Measurements from ENCODE around the gene PHACTR3.

PHACTR3 gene

GRCh38 chr20:59784365-59784764 is 180.0 kb downstream of the PHACTR3 start:
- H3K4me3 ChIP-seq (ENCODE audit: low read length), result no peak overlapping the region
- no peak for DNase-seq (ENCODE audit: low read depth)
- TF ChIP-seq, protein P1, sequence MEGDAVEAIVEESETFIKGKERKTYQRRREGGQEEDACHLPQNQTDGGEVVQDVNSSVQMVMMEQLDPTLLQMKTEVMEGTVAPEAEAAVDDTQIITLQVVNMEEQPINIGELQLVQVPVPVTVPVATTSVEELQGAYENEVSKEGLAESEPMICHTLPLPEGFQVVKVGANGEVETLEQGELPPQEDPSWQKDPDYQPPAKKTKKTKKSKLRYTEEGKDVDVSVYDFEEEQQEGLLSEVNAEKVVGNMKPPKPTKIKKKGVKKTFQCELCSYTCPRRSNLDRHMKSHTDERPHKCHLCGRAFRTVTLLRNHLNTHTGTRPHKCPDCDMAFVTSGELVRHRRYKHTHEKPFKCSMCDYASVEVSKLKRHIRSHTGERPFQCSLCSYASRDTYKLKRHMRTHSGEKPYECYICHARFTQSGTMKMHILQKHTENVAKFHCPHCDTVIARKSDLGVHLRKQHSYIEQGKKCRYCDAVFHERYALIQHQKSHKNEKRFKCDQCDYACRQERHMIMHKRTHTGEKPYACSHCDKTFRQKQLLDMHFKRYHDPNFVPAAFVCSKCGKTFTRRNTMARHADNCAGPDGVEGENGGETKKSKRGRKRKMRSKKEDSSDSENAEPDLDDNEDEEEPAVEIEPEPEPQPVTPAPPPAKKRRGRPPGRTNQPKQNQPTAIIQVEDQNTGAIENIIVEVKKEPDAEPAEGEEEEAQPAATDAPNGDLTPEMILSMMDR (IDR thresholded peaks at IDR 0.05; ENCODE audit: insufficient read depth, low read depth, low read length, missing control alignments), result no peak

DNA sequence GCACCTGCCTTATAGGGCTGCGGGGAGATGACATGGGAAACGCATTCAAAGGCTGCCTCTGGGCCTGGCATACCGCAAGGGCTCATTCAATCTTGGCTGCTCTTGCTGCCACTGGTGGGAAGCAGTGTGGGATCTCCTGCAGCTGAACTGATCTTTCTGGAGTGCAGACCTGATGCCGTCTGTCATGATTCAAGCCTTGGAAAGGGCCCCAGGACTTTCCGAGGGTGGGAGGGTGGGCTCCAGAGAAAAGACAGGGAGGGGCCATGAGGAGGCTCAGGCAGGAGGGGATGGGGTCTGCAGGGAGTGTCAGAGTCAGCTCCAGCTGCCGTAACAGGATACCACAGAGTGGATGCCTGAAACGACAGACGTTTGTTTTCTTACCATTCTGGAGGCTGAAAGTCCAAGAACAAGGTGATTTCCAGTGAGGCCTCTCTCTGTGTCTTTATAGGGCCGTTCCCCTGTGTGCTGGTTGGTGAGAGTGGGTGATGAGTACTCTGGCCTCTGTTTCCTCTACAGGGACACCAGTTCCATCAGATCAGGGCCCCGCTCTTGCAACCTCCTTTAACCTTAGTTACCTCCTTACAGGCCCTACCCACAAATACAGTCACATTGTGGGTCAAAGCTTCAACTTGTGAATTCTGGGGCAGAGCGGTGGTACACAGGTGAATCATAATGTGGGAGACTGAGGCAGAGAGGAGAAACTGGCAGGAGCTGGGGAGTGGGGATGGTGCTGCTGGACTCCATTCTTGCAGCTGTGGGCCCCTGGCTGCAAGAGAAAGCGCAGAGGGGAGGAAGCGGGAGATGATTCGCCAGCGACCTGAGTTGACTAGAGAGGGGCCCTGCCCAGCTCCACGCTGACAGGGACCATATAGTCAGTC is 180.7 kb downstream of the PHACTR3 start:
- H3K4me3 ChIP-seq (ENCODE audit: low read length), result no peak overlapping the region
- TF ChIP-seq, protein P1 (IDR thresholded peaks at IDR 0.05; ENCODE audit: insufficient read depth, low read depth, low read length, missing control alignments), result no peak
- no peak for DNase-seq (ENCODE audit: low read depth)

GRCh38 chr20:59785669-59785959 is 181.3 kb downstream of the PHACTR3 start:
- TF ChIP-seq, protein P1 (IDR thresholded peaks at IDR 0.05; ENCODE audit: insufficient read depth, low read depth, low read length, missing control alignments), result no peak
- DNase-seq (ENCODE audit: low read depth), result no peak
- H3K4me3 ChIP-seq (ENCODE audit: low read length), result no peak overlapping the region

- TF ChIP-seq, protein P1 (IDR thresholded peaks at IDR 0.05; ENCODE audit: insufficient read depth, low read depth, low read length, missing control alignments), result no peak
- H3K4me3 ChIP-seq (ENCODE audit: low read length), result no peak overlapping the region
- DNase-seq (ENCODE audit: low read depth), result no peak
These were observed 181.9 kb downstream of the PHACTR3 start for GRCh38 chr20:59785986-59786795.

DNA sequence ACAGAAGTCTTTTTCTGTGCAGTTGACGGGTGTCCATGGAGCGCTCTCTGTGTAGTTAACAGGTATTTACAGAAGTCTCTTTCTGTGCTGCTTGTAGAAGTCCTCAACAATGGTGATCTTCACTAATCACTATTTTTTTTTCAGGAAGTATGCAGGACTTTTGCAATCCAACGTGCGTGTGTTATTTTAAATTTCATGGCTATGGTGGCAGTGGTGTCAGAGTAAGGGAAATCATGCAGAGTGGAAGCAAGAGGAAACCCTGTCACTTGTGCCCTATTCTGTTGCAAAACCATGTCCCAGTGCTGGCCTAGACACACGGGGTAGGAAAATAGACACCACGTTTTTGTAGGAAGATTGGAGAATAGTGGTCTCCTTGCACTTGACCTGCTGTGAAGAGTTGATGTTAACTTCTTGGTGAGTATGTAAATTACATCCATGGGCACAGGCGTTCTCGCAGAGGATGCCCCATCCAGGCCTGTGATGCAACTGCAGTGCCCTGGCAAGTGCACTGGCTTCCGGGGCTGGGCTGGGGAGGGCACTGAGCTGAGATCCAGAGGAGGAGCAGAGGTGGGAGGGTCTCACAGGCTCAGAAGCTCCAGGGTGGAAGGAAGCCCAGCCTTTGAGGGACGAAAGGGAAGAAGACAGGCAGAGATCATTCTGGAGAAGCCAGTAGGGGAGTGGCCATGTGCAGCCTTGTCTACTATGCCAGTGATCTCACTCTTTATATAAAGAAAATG is 182.6 kb downstream of the PHACTR3 start:
- H3K4me3 ChIP-seq (ENCODE audit: low read length), result no peak overlapping the region
- no peak for DNase-seq (ENCODE audit: low read depth)
- TF ChIP-seq, protein P1 (IDR thresholded peaks at IDR 0.05; ENCODE audit: insufficient read depth, low read depth, low read length, missing control alignments), result no peak

- TF ChIP-seq, protein P1 (IDR thresholded peaks at IDR 0.05; ENCODE audit: insufficient read depth, low read depth, low read length, missing control alignments), result no peak
- no peak for DNase-seq (ENCODE audit: low read depth)
- no peak overlapping the region for H3K4me3 ChIP-seq (ENCODE audit: low read length)
These were observed 183.2 kb downstream of the PHACTR3 start for GRCh38 chr20:59787538-59787890.

All from epithelial cell of esophagus (primary cell).